ENCODE data around the gene TMEM161A.

Gene TMEM161A

GRCh38 chr19:19076476-19076875, 61.8 kb downstream of the TMEM161A start:
- Histone ChIP-seq H3K79me2 (ENCODE audit: low read length) (no peaks in the 10 kb centered on the region), H3K36me3 (replicated peaks; ENCODE audit: low read depth, low read length) (no peaks in the 10 kb centered on the region), H3K9me3 (ENCODE audit: insufficient read depth, low read length) (no peaks in the 10 kb centered on the region), H3K27me3 (ENCODE audit: low read depth, low read length) (no peaks in the 10 kb centered on the region), H3K4me2 (ENCODE audit: low read length) (no peak overlapping the region), H3K4me3 (ENCODE audit: low read length) (no peak overlapping the region), H3K27ac (ENCODE audit: low read length) (no peak overlapping the region), H4K20me1 (ENCODE audit: insufficient read depth, low read length) (no peaks in the 10 kb centered on the region), H3K9ac (ENCODE audit: low read length) (no peak overlapping the region), H2AFZ (ENCODE audit: low read depth, low read length) (no peak overlapping the region), H3K4me1 (ENCODE audit: low read length) (no peaks in the 10 kb centered on the region)
- TF ChIP-seq, protein P1, sequence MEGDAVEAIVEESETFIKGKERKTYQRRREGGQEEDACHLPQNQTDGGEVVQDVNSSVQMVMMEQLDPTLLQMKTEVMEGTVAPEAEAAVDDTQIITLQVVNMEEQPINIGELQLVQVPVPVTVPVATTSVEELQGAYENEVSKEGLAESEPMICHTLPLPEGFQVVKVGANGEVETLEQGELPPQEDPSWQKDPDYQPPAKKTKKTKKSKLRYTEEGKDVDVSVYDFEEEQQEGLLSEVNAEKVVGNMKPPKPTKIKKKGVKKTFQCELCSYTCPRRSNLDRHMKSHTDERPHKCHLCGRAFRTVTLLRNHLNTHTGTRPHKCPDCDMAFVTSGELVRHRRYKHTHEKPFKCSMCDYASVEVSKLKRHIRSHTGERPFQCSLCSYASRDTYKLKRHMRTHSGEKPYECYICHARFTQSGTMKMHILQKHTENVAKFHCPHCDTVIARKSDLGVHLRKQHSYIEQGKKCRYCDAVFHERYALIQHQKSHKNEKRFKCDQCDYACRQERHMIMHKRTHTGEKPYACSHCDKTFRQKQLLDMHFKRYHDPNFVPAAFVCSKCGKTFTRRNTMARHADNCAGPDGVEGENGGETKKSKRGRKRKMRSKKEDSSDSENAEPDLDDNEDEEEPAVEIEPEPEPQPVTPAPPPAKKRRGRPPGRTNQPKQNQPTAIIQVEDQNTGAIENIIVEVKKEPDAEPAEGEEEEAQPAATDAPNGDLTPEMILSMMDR (IDR thresholded peaks at IDR 0.05; ENCODE audit: low read depth, low read length), result no peak
- TF ChIP-seq EZH2phosphoT487 (IDR thresholded peaks at IDR 0.05; ENCODE audit: low read depth), result no peak

DNA sequence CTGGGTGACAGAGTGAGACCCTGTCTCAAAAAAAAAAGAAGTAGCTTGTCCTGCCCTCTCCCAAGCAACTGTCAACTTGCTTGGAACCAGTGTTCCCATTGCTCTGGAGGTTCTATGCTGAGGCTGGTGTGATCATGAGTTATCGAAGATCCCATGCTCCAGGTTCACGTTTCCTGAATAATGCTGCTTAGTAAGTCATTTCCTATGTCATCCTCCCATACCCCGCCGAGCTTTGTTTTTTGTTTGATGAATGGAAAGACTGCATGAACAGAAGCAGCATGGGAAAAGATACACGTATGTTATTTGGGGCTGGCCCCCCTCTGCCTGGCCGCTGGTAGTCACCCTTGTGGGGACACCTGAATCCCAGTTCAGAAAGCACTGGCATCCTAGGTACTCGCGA, 63.2 kb downstream of the TMEM161A start:
- no peak overlapping the region for H2AFZ ChIP-seq (ENCODE audit: low read depth, low read length)
- no peaks in the 10 kb centered on the region for H3K9me3 ChIP-seq (ENCODE audit: insufficient read depth, low read length)
- H3K27ac ChIP-seq (ENCODE audit: low read length), result no peak overlapping the region
- H3K4me1 ChIP-seq (ENCODE audit: low read length), result no peaks in the 10 kb centered on the region
- no peak overlapping the region for H3K4me2 ChIP-seq (ENCODE audit: low read length)
- no peaks in the 10 kb centered on the region for H4K20me1 ChIP-seq (ENCODE audit: insufficient read depth, low read length)
- no peak overlapping the region for H3K4me3 ChIP-seq (ENCODE audit: low read length)
- H3K36me3 ChIP-seq (replicated peaks; ENCODE audit: low read depth, low read length), result no peaks in the 10 kb centered on the region
- H3K79me2 ChIP-seq (ENCODE audit: low read length), result no peaks in the 10 kb centered on the region
- H3K9ac ChIP-seq (ENCODE audit: low read length), result no peak overlapping the region
- H3K27me3 ChIP-seq (ENCODE audit: low read depth, low read length), result no peaks in the 10 kb centered on the region
- no peak for TF ChIP-seq EZH2phosphoT487 (IDR thresholded peaks at IDR 0.05; ENCODE audit: low read depth)
- TF ChIP-seq, protein P1 (IDR thresholded peaks at IDR 0.05; ENCODE audit: low read depth, low read length), result no peak

- Histone ChIP-seq H3K79me2 (ENCODE audit: low read length) (no peaks in the 10 kb centered on the region), H4K20me1 (ENCODE audit: insufficient read depth, low read length) (no peaks in the 10 kb centered on the region), H3K4me3 (ENCODE audit: low read length) (no peak overlapping the region), H3K4me2 (ENCODE audit: low read length) (no peak overlapping the region), H2AFZ (ENCODE audit: low read depth, low read length) (no peak overlapping the region), H3K27ac (ENCODE audit: low read length) (no peak overlapping the region), H3K9me3 (ENCODE audit: insufficient read depth, low read length) (no peaks in the 10 kb centered on the region), H3K36me3 (replicated peaks; ENCODE audit: low read depth, low read length) (no peaks in the 10 kb centered on the region), H3K4me1 (ENCODE audit: low read length) (no peaks in the 10 kb centered on the region), H3K27me3 (ENCODE audit: low read depth, low read length) (no peaks in the 10 kb centered on the region), H3K9ac (ENCODE audit: low read length) (no peak overlapping the region)
- TF ChIP-seq, protein P1 (IDR thresholded peaks at IDR 0.05; ENCODE audit: low read depth, low read length), result no peak
- no peak for TF ChIP-seq EZH2phosphoT487 (IDR thresholded peaks at IDR 0.05; ENCODE audit: low read depth)
Observed at GRCh38 chr19:19074196-19074882, 63.9 kb downstream of the TMEM161A start.

DNA sequence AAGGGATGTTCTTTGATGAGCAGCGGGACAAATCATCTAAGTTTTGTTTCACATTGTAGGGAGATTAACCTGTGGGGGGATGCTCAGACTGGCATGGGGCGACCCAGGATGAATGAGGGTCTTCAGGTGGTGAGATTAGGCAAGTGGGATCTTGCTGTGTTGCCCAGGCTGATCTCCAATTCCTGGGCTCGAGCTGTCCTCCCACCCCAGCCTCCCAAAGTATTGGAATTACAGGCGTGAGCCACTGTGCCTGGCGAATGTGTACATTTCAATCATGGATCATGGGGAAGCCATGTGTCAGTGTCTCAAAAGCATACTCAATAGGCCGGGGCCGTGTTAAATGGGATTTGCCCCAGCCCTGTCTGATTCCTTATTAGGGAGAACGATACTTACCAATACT, 66.4 kb downstream of the TMEM161A start:
- no peak overlapping the region for H3K4me3 ChIP-seq (ENCODE audit: low read length)
- no peaks in the 10 kb centered on the region for H3K9me3 ChIP-seq (ENCODE audit: insufficient read depth, low read length)
- no peak overlapping the region for H2AFZ ChIP-seq (ENCODE audit: low read depth, low read length)
- no peak overlapping the region for H3K9ac ChIP-seq (ENCODE audit: low read length)
- no peaks in the 10 kb centered on the region for H4K20me1 ChIP-seq (ENCODE audit: insufficient read depth, low read length)
- H3K79me2 ChIP-seq (ENCODE audit: low read length), result no peaks in the 10 kb centered on the region
- no peaks in the 10 kb centered on the region for H3K36me3 ChIP-seq (replicated peaks; ENCODE audit: low read depth, low read length)
- H3K4me2 ChIP-seq (ENCODE audit: low read length), result no peak overlapping the region
- H3K4me1 ChIP-seq (ENCODE audit: low read length), result no peaks in the 10 kb centered on the region
- no peak overlapping the region for H3K27ac ChIP-seq (ENCODE audit: low read length)
- no peaks in the 10 kb centered on the region for H3K27me3 ChIP-seq (ENCODE audit: low read depth, low read length)
- no peak for TF ChIP-seq EZH2phosphoT487 (IDR thresholded peaks at IDR 0.05; ENCODE audit: low read depth)
- TF ChIP-seq, protein P1 (IDR thresholded peaks at IDR 0.05; ENCODE audit: low read depth, low read length), result no peak

All from OCI-LY3 (cell line).